Esophagus muscularis mucosa (tissue), 4 donors: ENCODE results near the gene ECM2.

Experiments
- EP300 ChIP-seq: sonication (generic); formaldehyde crosslinking; IDR thresholded peaks from one replicate; pipeline ENCODE4 v1.6.1; 2017; ENCODE audit warnings: antibody characterized with exemption
- POLR2A ChIP-seq: fragments of 450-650 bp; IDR thresholded peaks from one replicate; pipeline ENCODE4 v1.6.1; 2017; ENCODE audit warnings: antibody characterized with exemption, moderate library complexity, mild to moderate bottlenecking, low read depth
- TF ChIP-seq, protein P1 (sequence below), 3 experiments: fragments of 200-600 bp in 2 of 3; fragments of 450-650 bp in 1 of 3; sonication (generic) in 2 of 3; IDR thresholded peaks; one replicate each; pipeline ENCODE4 v1.5.1; 2017 to 2019; ENCODE audit warnings: antibody characterized with exemption in 3 of 3, mild to moderate bottlenecking in 2 of 3, moderate library complexity in 1 of 3

DNA sequence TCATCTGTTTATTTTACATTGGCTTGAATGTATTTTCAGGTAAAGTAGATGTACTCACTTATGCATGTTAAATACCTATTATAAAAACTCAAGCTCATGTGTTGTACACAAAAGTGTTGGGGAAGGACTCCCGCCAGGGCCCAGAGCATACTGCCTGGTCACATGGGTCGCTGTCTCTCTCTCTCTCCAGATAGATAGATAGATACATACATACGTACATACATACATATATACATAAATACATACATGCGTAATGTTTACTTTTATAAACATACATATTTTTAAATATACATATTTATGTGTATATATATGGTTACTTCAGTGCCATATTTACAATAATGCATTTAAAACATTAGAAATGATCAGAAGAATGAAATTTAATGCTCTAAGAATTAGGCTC is 78.2 kb downstream of the ECM2 start:
- TF ChIP-seq, protein P1, sequence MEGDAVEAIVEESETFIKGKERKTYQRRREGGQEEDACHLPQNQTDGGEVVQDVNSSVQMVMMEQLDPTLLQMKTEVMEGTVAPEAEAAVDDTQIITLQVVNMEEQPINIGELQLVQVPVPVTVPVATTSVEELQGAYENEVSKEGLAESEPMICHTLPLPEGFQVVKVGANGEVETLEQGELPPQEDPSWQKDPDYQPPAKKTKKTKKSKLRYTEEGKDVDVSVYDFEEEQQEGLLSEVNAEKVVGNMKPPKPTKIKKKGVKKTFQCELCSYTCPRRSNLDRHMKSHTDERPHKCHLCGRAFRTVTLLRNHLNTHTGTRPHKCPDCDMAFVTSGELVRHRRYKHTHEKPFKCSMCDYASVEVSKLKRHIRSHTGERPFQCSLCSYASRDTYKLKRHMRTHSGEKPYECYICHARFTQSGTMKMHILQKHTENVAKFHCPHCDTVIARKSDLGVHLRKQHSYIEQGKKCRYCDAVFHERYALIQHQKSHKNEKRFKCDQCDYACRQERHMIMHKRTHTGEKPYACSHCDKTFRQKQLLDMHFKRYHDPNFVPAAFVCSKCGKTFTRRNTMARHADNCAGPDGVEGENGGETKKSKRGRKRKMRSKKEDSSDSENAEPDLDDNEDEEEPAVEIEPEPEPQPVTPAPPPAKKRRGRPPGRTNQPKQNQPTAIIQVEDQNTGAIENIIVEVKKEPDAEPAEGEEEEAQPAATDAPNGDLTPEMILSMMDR (IDR thresholded peaks at IDR 0.05): no peak
- TF ChIP-seq EP300 (no peak), POLR2A (no peak)
